ENCODE results near the gene CLCN6.

DNA sequence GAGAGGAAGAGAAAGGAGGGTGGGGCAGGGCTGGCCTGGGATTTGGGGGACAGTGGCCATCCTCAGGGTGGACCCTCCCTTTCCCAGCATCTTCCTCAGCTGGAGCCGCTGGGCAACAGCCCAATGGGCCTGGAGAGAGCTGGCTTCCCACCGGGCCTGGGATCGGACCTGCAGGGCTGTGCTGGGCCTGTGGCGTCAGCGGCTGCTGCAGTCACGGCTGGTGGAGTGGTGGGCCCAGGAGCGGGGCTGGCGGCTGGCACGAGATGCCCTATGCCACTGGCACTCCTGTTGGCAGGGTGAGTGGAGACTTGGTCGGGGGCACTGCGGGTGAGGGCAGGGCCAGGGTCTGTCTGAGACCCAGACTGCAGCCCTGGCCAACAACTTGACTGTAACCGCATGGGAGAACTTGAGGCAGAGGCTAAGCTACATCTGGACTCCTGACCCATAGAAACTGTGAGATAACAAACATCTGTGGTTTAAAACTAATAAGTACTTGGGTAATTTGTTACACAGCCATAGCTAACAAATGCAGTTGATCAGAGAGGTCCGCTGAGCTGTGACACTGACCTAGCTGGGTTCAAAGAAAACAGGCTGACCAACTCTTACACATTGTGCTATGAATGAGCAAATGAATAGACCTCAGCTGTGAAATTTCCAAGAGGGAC, 26.1 kb upstream of the CLCN6 start:
- TF ChIP-seq POLR2AphosphoS5 (IDR thresholded peaks at IDR 0.05) (no peak), EP300 (IDR thresholded peaks at IDR 0.05) (no peak), CTCF (IDR thresholded peaks at IDR 0.05) (no peak), POLR2A (IDR thresholded peaks at IDR 0.05) (no peak)
